Activated CD4-positive, alpha-beta T cell treated with anti-CD3 and anti-CD28 coated beads, Interleukin-2, amount 10 ng/mL, durations not matched to agents 24 days and 14 days (primary cell): ENCODE results near the gene GRIP2. TPM values are rescaled to one million over a fixed set of nuclear protein-coding genes. Genes with fewer than 3 reads are reported as not detected.
A peak's percentile ranks its signal among the peaks of the same experiment; 100 is the strongest.
"Not testable (repeated sequence)": the region's sequence is repeated elsewhere in the genome, so short reads cannot be mapped to it uniquely, and the experiment has no call there.

Experiments
- DNase-seq: peaks from one replicate; pipeline ENCODE4 v3.0.0; 2022
- H3K27ac Mint-ChIP-seq: one replicate; pipeline ENCODE4 v1.8.0; 2022; ENCODE audit warnings: mild to moderate bottlenecking, mixed read lengths
- H3K27me3 Mint-ChIP-seq: one replicate; pipeline ENCODE4 v1.8.0; 2022; ENCODE audit warnings: mixed read lengths
- H3K36me3 Mint-ChIP-seq: one replicate; pipeline ENCODE4 v1.8.0; 2022; ENCODE audit warnings: low read depth, mild to moderate bottlenecking, mixed read lengths
- H3K4me1 Mint-ChIP-seq: one replicate; pipeline ENCODE4 v1.8.0; 2021; ENCODE audit warnings: mixed read lengths
- H3K4me3 Mint-ChIP-seq: one replicate; pipeline ENCODE4 v1.8.0; 2022; ENCODE audit warnings: mild to moderate bottlenecking, moderate library complexity, mixed read lengths
- H3K9me3 Mint-ChIP-seq: one replicate; pipeline ENCODE4 v1.8.0; 2021; ENCODE audit warnings: mixed read lengths
- intact Hi-C: fragments of 100-400 bp; cut with micrococcal nuclease; formaldehyde crosslinking; loops from one replicate; pipeline ENCODE4 v1.15.1; 2023
- total RNA-seq: library from RNA; stranded (reverse); gene quantifications from 2 replicates; pipeline ENCODE4 v1.2.3, GENCODE V29; 2022

The GRIP2 gene
- total RNA-seq, 1 donor from 2014 or later: not detected

DNA sequence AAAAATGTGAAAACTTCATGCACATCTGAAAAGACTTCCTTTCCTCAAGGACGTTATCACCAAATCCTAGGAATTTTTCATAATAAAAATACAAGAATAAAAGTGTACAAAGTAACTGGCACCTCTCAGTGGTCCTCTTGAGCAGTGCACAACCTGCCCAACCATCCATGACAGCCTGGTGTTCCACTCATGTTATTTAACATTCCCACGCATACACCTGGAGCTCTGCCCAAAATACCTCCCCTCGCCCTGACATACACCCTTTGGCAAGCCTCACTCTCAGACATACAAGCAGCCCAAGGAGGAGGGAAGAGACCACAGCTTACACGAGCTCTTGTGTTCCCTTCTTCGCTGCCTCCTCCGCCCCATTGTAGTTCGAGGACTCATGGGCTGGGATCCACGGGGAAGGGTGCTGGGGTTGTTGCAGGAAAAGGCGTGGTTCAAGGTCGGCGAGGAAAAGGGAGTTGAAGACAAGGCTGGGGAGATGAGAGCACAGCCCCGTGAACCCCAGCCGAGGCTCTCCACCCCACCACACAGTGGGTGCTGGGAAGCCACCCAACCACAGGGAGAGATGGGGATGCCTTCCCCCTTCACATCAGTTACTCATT is 23.3 kb downstream of the GRIP2 start:
- no peak for DNase-seq

DNA sequence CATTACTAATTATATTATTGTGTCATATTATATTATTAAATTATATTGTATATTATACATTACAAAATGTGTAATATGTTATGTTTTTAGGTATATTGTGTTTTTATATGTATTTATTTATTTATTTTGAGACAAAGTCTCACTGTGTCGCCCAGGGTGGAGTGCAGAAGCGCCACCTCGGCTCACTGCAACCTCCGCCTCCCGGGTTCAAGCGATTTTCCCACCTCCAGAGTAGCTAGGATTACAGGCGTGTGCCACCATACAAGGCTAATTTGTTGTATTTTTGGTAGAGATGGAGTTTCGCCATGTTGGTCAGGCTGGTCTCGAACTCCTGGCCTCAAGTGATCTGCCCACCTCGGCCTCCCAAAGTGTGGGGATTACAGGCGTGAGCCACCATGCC is 24.6 kb downstream of the GRIP2 start:
- not testable (repeated sequence) for H3K27me3 Mint-ChIP-seq, H3K9me3 Mint-ChIP-seq, H3K36me3 Mint-ChIP-seq, H3K4me1 Mint-ChIP-seq, H3K27ac Mint-ChIP-seq, DNase-seq, H3K4me3 Mint-ChIP-seq
- intact Hi-C loops: loop anchor here (5.0 kb wide), 1 partner anchor 297 kb away; no protein-coding TSS in a partner anchor

More for the DNA sequence above, 23.3 kb downstream of the GRIP2 start:
- H3K27ac Mint-ChIP-seq: no peak overlapping the region
- H3K36me3 Mint-ChIP-seq: no peaks in the 10 kb centered on the region
- no peaks in the 10 kb centered on the region for H3K9me3 Mint-ChIP-seq
- H3K4me3 Mint-ChIP-seq: no peak overlapping the region
- H3K4me1 Mint-ChIP-seq: no peaks in the 10 kb centered on the region
- H3K27me3 Mint-ChIP-seq: no peaks in the 10 kb centered on the region
- intact Hi-C loops: loop anchor here (5.0 kb wide), 1 partner anchor 295 kb away; no protein-coding TSS in a partner anchor

GRCh38 chr3:14514323-14514720 is 25.8 kb downstream of the GRIP2 start:
- no peak for DNase-seq
- intact Hi-C loops: no loop called here
- Mint-ChIP-seq H3K4me1 (no peaks in the 10 kb centered on the region), H3K36me3 (no peaks in the 10 kb centered on the region), H3K27ac (no peak overlapping the region), H3K4me3 (no peak overlapping the region), H3K27me3 (no peaks in the 10 kb centered on the region), H3K9me3 (no peaks in the 10 kb centered on the region)

DNA sequence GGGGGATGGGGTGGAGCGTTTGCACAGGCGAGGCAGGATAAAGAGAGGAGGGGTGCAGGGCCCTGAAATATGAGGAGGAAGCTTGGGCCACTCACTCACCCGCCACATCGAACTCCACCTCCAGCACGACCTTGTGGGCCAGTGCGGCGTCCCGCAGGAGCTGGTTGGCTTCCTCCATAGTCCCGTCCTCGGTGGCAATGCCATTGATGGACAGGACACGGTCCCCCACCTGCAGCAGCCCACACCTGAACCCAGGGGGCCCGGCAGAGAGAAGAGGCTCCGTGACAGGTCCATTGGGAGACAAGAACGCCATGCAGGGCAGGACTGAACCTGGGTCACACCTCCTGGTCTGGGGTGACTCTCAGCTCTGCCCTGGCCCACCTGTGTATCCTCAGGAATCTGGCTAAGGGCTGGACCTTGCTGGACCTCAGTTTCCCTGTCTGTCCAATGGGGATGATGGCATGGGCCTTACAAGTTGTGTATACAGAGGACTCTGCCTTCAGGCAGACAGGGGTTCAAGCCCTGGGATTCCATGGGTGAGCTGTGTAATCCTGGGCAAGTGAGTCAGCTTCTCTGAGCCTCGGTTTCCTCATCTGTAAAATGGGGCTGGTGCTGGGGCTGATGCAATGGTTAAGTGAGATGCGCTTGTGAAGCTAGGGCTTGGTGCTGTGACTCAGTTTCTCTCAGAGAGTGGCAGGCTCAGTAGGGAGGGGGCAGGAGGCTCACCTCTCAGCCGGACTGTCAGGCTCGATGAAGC is 26.4 kb downstream of the GRIP2 start:
- no peak for DNase-seq
- peaks cover 2% of the 10 kb centered on the region for H3K4me1 Mint-ChIP-seq
- no peaks in the 10 kb centered on the region for H3K27me3 Mint-ChIP-seq
- H3K9me3 Mint-ChIP-seq: no peaks in the 10 kb centered on the region
- H3K36me3 Mint-ChIP-seq: no peaks in the 10 kb centered on the region
- H3K4me3 Mint-ChIP-seq: no peak overlapping the region
- intact Hi-C loops: no loop called here
- no peak overlapping the region for H3K27ac Mint-ChIP-seq

DNA sequence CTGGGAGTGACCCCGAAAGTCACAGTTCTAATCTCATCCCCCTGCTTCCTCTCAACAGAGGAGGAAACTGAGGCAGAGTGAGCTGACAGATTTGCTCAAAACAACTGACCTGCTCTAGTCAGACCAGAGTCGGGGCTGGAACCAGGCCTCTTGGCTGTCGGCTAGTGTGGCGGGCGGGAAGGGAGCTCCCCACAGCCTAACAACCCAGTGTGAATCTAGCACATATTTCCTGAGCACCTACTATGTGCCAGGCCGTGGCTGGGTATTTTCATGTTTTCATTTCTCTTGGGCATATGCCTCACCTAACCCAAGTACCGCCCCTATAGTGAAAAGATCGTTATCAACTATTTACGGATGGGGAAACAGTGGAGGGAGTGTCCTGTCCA is 27.2 kb downstream of the GRIP2 start:
- no peak for DNase-seq
- intact Hi-C loops: no loop called here
- H3K27me3 Mint-ChIP-seq: peaks cover 2% of the 10 kb centered on the region

DNA sequence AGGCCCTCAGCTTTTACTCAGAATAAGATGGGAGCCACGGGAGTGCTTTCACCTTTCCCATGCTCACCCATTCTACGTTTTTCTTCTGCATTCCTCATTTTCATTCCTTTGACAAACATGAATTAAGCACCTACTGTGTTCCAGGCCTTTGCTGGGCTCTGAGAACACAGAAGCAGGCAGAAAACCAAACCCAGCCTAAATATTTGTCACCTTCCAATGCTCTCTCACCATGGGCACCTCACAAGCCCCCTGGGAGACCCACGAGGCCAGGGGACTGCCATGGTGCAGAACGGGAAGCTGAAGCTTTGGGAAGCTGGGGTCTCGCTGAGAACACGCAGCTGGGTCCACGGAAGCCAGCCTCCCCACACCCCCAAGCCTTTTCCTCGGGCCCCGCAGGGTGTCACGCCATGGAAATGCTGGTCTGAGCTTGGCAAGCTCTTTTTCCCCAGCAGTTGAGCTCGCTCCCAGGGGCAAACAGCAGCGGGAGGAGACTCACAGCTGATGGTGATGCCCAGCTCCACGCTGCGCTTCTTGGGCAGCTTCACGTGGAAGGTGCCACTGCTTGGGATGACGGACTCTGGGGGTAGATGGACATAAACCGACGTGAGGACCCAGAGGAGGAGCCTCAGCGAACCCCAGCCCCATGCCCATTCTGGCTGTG is 27.7 kb downstream of the GRIP2 start:
- Mint-ChIP-seq H3K36me3 (no peaks in the 10 kb centered on the region), H3K4me1 (peaks cover 3% of the 10 kb centered on the region), H3K27ac (no peak overlapping the region), H3K27me3 (peaks cover 2% of the 10 kb centered on the region), H3K9me3 (no peaks in the 10 kb centered on the region), H3K4me3 (no peak overlapping the region)
- intact Hi-C loops: no loop called here
- no peak for DNase-seq

More for the DNA sequence above, 27.2 kb downstream of the GRIP2 start:
- Mint-ChIP-seq H3K36me3 (no peaks in the 10 kb centered on the region), H3K4me1 (peaks cover 3% of the 10 kb centered on the region), H3K27ac (no peak overlapping the region), H3K9me3 (no peaks in the 10 kb centered on the region), H3K4me3 (no peak overlapping the region)

DNA sequence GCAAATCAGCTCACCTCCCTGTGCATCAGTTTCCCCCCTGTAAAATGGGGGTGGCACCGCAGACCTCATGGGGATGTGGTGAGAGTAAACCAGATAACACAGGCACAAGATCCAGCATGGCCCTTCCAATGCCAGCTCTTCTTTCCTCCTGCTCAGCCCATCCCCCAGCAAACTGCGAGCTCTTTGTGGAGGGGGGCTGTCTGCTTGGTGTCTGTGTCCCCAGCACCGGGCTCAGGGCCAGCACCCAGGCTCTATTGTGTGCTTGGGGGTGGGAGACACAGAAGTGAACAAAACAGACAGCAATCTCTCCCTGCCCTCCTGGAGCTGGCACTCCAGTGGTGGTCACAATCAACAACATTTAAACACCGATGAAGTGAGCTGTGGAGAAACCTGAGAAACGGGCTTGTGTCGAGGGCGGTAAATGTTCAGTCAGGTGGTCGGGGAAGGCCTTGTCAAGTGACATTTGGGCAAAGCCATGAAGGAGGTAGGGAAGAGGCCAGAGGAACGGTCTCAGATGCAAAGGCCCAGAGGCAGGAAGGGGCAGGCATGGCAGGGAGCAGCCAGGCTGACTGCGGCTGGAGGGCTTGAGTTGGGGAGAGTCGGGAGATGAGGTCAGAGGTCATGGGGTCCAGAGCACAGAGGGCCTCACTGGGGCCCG is 28.4 kb downstream of the GRIP2 start:
- H3K4me3 Mint-ChIP-seq: no peak overlapping the region
- H3K4me1 Mint-ChIP-seq: peaks cover 3% of the 10 kb centered on the region
- no peaks in the 10 kb centered on the region for H3K9me3 Mint-ChIP-seq
- H3K36me3 Mint-ChIP-seq: no peaks in the 10 kb centered on the region
- DNase-seq: no peak
- H3K27me3 Mint-ChIP-seq: peaks cover 2% of the 10 kb centered on the region
- H3K27ac Mint-ChIP-seq: no peak overlapping the region
- intact Hi-C loops: no loop called here

GRCh38 chr3:14510838-14511622 is 29.1 kb downstream of the GRIP2 start:
- Mint-ChIP-seq H3K4me3 (no peak overlapping the region), H3K27ac (no peak overlapping the region)
- intact Hi-C loops: no loop called here

DNA sequence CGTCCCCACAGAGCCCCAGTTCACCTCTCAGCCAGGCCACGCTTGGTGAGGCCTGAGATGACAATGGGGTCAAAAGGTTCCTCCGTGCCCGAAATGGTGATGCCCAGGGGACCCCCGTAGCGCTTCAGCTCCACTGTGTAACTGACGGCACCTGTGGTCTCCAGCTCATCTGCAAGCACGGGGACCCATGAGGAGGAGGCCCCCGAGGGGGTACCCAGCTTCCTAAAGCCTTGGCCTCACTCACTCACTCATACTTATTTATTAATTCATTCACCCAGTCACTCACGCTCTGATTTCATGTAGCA is 30.4 kb downstream of the GRIP2 start:
- DNase-seq: no peak
- Mint-ChIP-seq H3K36me3 (no peaks in the 10 kb centered on the region), H3K9me3 (no peaks in the 10 kb centered on the region), H3K4me3 (no peak overlapping the region), H3K27ac (no peak overlapping the region), H3K4me1 (peaks cover 3% of the 10 kb centered on the region), H3K27me3 (peaks cover 2% of the 10 kb centered on the region)
- intact Hi-C loops: loop anchor here (1.0 to 5.0 kb wide), 2 partner anchors 38 to 412 kb away; no protein-coding TSS in a partner anchor

More at GRCh38 chr3:14510838-14511622, 29.1 kb downstream of the GRIP2 start:
- H3K27me3 Mint-ChIP-seq: peaks cover 2% of the 10 kb centered on the region
- no peak for DNase-seq
- no peaks in the 10 kb centered on the region for H3K36me3 Mint-ChIP-seq
- H3K9me3 Mint-ChIP-seq: no peaks in the 10 kb centered on the region
- peaks cover 3% of the 10 kb centered on the region for H3K4me1 Mint-ChIP-seq

DNA sequence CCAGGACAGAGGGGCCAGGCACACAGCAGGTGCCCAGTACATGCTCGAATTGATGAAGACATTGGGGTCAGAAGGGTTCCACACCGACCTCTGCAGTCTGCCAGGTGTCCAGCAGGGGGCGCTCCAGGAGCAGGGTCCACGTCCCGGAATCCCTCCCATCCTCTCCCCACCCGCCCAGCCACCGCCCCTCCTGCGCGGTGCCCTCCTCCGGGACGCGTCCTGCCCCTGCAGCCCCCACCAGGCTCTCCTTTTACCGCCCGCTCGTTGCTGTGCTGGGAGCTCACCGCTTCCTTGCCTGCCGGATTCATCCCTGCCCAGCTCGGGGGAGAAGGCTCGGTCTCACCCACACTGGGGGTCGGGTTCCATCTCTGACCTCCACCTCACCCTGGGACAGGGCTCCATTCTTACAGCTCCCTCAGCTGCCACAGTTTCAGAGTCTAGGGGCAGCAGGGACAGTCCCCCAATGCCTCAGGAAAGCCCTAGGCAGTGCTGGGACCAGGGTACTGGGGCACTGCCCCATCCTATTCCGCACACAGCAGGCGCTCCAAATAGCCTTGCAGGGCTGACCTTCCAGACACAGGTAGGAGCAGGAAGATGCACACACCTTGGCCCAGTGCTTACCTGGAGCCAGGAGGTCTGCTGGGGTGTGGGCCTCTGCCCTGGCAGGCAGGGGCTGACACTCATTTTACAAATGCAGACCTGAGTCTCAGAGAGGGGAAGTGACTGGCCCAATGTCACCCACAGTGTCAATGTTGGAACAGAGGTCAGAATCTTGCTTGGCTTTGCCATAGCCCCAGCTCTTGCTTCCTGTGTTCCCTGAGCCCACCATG is 31.0 kb downstream of the GRIP2 start:
- no peak overlapping the region for H3K4me3 Mint-ChIP-seq
- no peaks in the 10 kb centered on the region for H3K9me3 Mint-ChIP-seq
- H3K27me3 Mint-ChIP-seq: peaks cover 2% of the 10 kb centered on the region
- DNase-seq: peak; percentile 91
- intact Hi-C loops: loop anchor here (1.0 to 5.0 kb wide), 2 partner anchors 38 to 412 kb away; no protein-coding TSS in a partner anchor
- H3K4me1 Mint-ChIP-seq: peaks cover 3% of the 10 kb centered on the region
- H3K27ac Mint-ChIP-seq: no peak overlapping the region
- H3K36me3 Mint-ChIP-seq: no peaks in the 10 kb centered on the region

DNA sequence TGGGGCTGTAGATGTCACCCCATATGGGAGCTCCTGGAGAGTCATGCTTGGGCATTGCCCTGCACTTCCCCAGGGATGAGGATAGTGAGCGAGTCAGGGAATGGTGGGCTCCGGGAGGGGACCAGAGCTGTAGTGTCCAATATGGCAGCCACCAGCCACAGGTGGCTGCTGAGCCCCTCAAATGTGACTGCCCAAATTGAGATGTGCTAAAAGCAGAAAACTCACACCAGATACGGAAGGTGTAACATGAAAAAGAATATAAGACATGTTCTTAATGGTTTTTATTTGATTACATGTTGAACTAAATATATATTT is 31.7 kb downstream of the GRIP2 start:
- Mint-ChIP-seq H3K27me3 (peaks cover 2% of the 10 kb centered on the region), H3K36me3 (no peaks in the 10 kb centered on the region), H3K4me3 (no peak overlapping the region), H3K9me3 (peaks cover under 1% of the 10 kb centered on the region), H3K27ac (no peak overlapping the region), H3K4me1 (peaks cover 3% of the 10 kb centered on the region)
- intact Hi-C loops: loop anchor here (5.0 kb wide), 1 partner anchor 39 kb away; no protein-coding TSS in a partner anchor
- no peak for DNase-seq

DNA sequence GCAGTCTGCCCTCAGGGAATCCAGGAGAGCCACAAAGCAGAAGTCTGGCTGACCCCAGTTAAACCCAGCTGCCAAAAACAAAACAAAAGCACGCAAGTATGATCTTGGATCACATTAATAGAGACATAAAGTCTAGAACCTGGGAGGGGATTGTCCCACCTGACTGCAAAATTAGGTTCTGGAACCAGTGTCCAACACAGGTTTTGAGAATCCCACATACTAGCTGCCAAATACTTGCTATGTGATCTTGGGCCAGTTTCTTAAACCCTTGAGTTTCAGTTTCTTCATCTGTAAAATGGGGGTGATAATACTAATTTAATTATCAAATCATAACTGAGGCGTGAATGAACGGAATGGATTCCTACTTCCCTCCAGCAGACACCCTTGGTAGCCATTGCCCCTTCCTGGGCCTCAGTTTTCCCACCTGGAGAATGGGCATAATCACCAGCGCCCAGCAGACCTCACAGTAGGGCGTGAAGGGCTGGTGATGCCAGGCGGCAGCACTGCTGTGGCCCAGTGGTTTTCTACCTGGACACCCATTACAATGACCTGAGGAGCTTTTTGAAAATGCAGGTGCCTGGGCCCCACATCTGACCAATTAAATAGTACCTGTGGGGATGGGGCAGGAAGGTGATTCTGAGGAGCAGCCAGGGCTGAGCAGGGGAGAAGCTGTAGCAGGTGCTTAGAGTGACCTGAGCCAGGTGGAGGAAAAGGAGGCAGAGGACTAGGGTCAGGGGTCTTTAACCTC is 32.2 kb downstream of the GRIP2 start:
- Mint-ChIP-seq H3K9me3 (peaks cover 6% of the 10 kb centered on the region), H3K27me3 (peaks cover 2% of the 10 kb centered on the region), H3K4me3 (no peak overlapping the region), H3K36me3 (peaks cover 1% of the 10 kb centered on the region), H3K4me1 (peaks cover 3% of the 10 kb centered on the region), H3K27ac (no peak overlapping the region)
- no peak for DNase-seq
- intact Hi-C loops: loop anchor here (5.0 kb wide), 1 partner anchor 39 kb away; no protein-coding TSS in a partner anchor
